HG03520 (cell line): ENCODE measurements around the gene PEDS1.
"Not testable (repeated sequence)": the region's sequence is repeated elsewhere in the genome, so short reads cannot be mapped to it uniquely, and the experiment has no call there.

Experiments used
- ATAC-seq: cut with Tn5 transposase; IDR thresholded peaks from one replicate; pipeline ENCODE4 v1.9.1; 2021; ENCODE audit warnings: mild to moderate bottlenecking, moderate library complexity; ENCODE audit not compliant: unreplicated experiment

PEDS1 gene

GRCh38 chr20:50136822-50137599 is 16.5 kb downstream of the PEDS1 start:
- ATAC-seq = no peak

GRCh38 chr20:50135157-50135556 is 18.4 kb downstream of the PEDS1 start:
- not testable (repeated sequence) for ATAC-seq

DNA sequence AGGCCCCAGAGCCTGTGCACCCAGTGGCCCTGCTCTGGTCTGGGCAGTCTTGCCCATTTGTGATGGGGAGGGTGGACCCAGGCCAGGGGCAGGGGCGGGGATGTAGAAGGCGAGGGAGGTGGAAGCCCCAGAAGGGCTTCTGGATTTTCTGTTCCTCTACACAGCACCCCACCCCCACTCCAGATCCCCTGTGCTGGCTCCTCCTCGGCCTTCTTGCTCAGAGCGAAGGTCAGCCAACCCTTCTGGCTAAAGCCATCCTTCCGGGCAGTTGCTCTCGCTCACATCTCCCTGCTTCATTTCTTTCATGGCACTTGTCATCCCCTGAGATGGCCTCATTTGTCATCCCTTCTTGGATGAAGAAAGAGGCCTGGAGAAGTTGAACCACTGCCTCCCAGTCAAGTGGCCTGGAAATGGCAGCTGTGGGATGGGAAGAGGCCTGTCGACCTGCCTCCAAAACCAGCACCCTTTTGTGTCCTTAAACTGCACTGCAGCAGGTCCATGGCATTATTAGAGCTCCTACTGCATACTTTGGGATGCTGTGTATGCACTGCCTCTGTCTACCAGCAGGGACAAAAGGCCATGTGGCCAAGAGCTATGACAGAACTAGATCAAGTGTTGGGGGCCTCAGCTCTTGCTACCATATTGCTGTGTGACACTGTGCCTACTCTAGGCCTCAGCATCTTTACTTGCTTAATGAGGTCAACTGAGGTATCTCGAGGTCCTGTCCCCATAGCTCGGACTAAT is 19.9 kb downstream of the PEDS1 start:
- ATAC-seq = no peak

DNA sequence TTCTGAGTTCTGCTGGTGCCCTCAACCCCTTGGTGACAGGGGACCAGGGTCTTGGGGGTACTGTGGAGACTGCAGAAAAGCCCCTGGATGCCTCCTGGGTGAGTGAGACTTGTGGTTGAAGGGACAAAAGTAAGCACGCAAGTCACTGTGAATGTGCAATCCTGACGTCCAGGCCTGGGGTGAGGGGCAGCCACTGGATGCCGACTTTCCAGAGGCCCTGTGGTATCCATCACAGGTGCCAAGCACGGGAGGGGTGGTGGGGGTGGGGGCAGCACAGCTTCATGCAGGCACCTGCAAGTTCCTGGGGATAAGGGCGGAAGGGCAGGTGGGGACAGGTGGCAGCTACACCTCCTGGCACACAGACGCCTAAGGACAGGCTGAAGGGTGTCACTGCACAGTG is 20.5 kb downstream of the PEDS1 start:
- no peak for ATAC-seq

- ATAC-seq = no peak
Measured at GRCh38 chr20:50130995-50131394, 22.5 kb downstream of the PEDS1 start.

DNA sequence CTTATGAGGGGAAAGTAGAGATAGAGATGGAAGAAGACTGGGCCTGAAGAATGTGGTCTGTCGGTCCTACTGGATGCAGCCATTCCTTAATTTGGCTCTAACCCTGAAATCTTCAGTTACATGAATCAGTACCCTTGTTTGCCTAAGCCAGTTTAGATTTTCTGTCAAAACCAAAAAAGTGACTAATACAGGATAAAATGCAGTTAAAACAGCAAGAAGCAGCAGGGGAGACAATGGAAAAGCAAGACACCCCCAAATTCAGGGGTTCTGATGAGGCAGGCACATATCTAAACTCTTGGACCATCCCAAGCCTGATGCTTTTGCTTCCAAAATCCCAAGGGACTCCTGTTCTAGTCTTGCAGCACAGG is 23.2 kb downstream of the PEDS1 start:
- no peak for ATAC-seq

DNA sequence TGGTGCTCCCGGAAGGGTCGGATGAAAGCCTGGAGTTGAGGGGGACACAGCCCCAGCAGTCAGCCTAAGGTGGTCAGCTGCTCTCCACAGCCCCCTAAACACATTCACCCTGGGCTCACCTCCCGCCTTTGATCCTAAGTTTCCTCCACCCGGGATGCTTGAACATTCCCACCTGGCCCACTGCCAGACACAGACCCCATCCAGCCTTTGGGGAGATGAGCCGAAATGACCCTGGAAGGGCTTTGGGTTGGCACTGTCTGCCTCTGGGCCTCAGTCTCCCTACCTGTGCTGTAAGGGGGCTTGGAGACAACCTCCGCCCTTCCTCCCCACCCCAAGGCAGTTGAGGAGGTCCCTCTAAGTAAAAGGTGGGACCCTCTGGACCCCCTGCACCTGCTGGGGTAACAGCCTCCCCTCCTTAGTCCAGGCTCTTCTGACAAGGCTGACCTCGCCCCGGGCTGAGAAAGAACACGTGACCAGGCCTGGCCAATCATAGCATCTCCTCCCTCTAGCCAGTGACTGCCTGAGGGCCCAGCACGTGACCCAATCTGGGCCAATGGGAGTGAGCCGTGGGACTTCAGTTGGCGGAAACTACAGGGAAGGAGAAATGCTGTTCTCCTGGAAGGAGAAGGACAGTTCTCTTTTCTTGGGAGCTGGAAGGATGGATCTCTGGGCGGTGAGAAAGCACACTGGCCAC is 23.7 kb downstream of the PEDS1 start:
- ATAC-seq = no peak

GRCh38 chr20:50128520-50128905 is 25.0 kb downstream of the PEDS1 start:
- no peak for ATAC-seq

DNA sequence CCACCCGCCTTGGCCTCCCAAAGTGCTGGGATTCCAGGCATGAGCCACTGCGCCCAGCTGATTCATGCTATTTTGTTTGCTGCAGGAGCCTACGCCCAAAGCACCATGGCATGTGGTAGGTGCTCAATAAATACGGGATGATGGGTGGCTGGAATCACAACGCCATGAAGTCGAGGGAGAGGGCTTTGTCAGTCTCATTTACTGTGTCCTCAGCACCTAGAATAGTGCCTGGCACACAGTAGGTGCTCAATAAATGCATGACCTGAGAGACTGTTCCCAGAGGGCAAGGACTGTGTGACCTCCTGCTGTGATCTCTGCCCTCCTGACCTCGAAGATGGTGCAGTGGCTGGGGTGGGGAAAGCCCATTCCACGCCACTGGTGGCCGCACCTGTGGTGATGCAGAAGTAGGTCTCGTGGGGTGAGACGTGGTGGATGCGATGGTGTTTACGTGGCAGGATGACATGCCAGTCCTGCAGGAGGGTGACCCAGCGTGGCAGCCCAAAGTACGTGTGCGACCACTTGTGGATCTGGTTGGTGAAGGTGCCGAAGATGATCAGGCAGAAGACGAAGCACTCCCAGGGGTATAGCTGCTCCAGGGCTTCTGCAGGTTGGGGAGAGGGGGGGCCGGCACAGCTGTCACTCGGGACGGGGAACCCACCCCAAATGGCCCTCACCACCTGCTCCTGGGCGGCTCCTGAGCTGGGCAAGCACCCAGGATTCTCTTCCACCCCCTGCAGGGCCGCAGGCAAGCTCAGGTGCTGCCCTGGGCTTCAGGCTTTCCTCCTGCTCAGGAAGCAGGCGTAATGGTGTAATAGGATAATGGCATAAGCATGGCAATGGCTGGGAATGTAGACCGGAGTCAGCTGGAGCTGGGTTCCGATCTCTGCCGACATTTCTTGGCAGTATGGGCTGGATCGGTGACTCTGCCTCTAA is 25.7 kb downstream of the PEDS1 start:
- no peak for ATAC-seq

- no peak for ATAC-seq
Measured at GRCh38 chr20:50126662-50127061, 26.9 kb downstream of the PEDS1 start.

DNA sequence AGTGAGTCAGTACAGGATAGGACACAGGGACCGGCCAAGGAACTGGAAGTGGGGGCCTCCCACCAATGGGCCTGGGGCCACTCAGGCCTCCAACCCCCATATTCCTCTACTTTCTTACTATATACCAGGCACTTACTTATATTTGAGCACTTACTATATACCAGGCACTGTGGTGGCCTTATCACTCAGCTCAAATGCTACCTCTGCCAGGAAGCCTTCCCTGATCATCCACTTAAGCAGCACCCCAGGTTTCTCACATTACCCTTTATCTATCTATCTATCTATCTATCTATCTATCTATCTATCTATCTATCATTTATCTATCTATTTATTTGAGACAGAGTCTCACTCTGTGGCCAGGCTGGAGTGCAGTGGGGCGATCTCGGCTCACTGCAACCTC is 28.2 kb downstream of the PEDS1 start:
- ATAC-seq = no peak

DNA sequence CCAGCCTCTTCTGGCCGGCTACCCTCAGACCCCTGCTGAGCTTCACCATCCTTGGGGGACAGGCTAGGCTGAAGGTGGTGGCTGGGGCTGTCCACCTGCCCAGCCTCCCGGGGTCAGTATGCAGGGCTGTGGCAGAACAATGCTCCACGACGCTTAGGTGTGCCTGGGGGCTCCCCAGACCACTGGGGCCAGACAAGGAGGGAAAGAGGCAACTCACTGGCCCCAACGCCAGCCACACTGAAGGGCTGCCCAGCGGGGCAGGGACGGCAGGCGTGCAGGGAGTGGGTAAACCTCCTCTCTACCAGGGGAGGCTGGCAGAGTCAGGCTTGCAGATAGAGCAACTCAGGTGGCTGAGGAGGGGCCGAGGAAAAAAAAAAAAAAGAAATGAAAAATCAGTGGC is 29.0 kb downstream of the PEDS1 start:
- no peak for ATAC-seq

- ATAC-seq = no peak
Measured at GRCh38 chr20:50123418-50123817, 30.1 kb downstream of the PEDS1 start.

DNA sequence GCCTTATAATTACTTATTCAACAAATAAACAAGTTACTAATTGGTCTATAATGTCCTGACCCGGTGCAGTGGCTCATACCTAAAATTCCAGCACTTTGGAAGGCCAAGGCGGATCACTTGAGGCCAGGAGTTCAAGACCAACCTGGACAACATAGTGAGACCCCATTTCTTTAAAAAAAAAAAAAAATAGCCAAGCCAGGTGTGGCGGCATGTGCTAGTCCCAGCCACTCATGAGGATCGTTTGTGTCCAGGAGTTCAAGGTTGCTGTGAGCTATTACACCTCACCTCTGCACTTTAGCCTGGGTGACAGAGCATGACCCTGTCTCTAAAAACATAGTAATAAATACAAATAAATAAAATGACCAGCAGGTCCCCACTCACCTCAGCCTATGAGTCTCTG is 30.8 kb downstream of the PEDS1 start:
- no peak for ATAC-seq

GRCh38 chr20:50121858-50122271 is 31.7 kb downstream of the PEDS1 start:
- no peak for ATAC-seq

GRCh38 chr20:50120935-50121693 is 32.4 kb downstream of the PEDS1 start:
- no peak for ATAC-seq

DNA sequence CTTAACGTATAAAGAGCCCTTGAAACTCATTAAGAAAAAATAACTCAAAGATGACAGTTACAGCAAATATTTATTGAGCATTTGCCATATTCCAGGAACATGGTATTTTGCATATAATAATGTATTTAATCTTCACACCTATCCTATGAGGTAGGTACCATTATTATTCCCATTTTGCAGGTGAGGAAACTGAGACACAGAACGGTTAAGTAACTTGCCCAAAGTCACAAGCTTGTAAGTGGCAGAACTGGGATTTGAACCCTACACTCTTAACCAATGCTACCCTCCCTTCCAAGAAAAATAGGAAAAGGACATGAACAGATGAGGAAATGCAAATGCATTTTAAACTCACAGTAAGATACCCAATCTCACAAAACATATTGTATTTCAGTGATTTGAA is 35.3 kb downstream of the PEDS1 start:
- ATAC-seq = no peak

- no peak for ATAC-seq
Measured at GRCh38 chr20:50116368-50116999, 37.0 kb downstream of the PEDS1 start.

DNA sequence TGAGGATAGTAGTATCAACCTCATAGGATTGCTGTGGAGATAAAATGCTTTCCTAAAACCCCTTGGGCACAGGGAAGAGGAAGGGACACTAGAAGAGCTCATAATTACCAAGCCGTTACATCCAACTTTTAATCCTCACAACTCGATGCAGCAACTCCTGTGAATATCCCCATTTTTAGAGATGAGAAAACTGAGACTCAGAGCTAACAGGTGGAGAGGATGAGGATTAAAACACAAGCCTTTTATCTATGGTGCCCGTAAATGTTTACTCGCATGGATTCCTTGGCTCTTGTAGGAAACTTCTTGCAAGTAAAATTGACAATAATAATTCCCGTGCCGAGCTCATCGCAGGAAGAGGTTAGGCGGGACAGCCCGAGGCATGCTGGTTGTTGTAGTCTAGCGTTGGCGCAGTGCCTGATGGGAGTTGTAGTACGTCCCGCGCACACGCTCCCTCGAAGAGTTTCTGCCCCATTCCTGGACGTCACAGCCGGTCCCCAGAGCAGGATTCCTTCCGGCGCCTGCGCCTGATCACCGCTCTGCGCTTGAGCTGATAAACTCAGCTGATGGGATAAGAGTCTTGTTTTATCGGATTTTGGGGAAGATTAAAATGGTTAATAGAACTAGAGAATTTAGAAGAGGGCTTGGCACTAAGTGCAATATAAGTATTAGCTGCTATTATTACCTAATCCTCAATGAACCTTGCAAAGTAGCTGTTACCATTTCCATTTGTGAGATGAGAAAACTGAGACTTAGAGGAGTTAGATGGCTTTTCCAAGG is 37.7 kb downstream of the PEDS1 start:
- ATAC-seq = peak; percentile 73
